GM18868 (cell line): Measurements from ENCODE around the gene SBF1.

Source experiments
- ATAC-seq: cut with Tn5 transposase; IDR thresholded peaks from one replicate; pipeline ENCODE4 v1.9.1; 2021; ENCODE audit warnings: mild to moderate bottlenecking, moderate library complexity; ENCODE audit not compliant: unreplicated experiment

SBF1 gene

DNA sequence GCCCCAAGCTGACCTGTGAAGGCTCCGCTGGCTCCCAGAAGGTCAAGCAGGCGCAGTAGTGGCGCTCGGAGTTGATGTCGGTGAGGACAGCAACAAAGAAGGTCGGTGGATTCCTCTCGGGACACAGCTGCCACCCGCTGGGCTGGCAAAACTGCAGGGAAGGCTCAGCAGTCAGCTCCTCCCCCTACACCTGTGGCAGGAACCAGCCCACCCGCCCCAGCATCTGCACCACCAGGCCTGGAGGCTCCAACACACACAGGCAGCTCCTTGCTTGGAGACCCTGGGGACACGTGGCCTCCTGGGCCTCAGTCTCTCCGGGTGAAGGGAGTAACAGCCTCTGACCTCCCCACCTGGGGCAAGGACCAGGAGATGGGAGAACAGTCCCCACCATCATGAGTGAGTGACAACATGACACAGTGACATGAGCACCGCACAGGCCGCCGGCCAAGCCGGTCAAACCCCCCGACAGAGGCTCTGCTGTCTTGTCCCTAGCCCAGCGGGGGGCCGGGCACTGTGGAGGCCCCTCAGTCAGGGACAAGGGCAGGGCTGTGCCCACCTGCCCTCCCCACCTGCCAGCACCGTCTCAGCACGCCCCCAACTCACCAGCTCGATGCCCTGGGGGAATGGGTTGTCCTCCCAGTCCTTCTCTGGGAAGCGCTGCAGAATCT is 6.9 kb downstream of the SBF1 start:
- no peak for ATAC-seq

DNA sequence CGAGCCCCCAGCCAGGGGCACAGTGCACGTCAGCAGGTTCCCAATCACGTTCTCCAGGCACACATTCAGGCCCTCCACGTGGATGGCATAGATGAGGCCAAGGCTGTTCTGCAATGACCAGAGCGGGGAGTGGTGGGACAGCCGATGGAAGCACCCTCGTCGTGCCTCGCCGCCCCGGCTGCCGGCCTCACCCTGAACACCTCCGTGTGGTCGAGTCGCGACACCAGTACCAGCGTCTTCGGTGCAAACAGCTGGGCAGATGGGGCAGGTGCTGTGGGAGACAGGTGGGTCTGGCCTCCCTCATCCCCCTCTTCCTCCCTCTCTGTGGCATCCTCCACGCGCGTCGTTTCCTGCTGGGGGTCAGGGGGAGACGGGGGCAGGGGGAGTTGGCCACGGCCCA is 7.5 kb downstream of the SBF1 start:
- no peak for ATAC-seq

DNA sequence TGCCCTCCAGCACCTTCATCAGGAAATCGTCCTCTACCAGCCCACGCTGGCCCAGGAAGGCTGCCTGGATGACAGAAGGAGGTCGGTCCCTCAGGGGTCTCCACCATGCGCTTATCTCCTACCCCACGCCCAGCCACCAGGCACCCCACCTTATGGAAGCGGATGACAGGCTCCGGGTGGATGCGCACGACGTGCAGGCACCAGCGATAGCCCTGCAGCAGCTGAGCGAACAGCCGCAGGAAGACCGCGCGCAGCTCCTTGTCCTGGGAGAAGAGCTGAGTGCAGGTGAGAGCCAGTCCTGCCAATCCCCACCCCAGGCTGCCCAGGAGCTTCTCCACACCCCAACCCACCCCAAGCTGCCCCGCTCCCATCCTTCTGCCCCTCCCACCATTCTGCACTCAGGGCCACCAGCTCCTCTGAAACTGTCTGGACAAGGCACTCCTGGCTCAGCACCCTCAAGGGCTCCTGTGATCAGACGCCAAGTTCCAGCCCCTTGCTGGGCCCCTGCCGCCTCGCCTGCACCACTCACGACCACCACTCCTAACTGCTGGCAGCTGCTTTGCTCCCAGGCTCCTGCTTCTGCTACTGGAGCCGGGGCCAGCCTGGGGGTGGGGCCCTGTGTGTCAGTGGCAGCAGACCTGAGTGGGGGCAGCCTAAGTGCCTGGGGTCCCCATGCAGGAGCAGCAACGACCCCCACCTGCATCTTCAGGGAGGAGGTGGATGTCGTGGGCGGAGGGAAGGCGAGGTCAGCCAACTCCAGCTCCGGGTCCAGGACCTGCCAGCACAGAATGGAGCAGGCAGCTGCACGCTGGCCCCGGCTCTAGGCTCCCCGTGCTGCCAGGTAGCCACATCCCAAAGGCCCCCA is 9.5 kb downstream of the SBF1 start:
- ATAC-seq = no peak

DNA sequence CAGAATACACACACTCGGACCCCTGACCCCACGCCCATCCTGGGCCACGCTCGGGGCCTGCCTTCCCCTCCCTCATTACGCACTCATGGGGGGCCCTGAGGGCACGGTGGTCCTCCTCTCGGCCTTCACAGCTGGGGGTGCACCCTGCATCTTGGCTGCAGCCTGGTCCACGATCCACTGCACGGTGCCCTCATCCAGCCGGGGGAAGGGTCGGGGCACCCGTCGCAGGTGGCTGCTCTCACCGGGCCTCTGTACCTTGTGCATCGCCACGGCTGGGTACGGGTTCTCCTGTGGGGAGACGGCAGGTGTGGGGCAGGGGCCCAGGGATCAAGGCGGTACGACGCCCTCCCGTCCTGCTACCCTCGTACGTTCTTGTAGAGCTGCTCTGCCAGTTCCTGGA is 10.4 kb downstream of the SBF1 start:
- ATAC-seq = no peak

DNA sequence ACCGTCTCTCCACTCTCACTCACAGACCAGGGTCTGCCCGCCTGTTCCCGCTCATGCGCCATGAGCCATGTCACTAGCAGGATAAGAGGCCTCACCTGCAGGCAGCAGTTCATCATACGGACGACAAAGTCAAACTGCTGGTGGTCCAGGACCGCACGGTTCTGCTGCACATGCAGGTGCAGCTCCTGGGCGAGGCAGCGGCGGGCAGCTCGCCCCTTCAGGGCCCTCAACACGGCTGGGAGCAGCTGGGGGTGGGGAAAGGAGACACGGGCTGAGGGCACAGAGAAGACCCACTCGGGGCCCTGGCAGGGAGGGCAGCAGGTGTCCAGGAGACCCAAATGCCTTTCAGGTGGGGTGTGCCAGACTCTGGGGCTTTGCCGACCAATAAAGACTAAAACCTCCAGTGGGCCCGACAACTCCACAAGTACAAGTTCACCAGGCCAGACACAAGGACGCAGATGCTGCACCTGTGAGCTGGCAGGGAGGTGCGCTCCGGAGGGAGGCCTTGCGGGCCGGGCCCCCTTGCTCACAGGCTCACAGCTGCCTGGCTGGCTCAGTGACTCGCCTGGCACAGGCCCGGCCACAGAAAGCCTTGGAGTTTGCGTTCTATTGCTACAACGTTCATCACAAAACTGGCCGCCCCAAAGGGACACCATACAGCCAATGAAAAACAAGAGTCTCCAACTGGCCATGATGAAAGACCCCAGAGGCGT is 11.5 kb downstream of the SBF1 start:
- no peak for ATAC-seq

DNA sequence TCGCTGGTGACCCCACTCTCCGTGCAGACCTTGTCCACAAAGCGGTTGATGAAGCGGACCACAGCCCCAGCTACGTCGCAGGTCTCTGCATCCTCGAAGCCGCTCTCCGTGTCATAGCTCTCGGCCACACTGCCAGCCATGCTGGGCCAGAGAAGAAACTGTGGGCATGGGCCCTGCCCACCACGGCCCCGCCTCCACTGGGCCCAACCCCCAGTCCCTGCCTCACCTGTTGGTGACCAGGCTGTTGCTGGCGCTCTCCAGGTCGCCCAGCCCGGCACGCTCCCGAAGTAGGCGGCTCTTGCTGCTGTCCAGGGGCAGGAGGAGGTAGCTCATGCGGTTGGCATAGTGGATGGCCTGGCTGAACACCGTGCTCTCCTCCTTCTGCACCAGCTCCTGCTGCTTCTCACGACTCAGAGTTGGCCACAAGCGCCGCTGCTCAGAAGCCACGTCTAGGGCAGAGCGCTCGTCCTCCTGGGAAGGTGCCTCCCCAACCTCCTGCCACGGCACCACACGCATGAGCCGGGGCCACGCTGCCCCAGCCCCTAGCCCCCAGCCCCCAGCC is 12.8 kb downstream of the SBF1 start:
- no peak for ATAC-seq

DNA sequence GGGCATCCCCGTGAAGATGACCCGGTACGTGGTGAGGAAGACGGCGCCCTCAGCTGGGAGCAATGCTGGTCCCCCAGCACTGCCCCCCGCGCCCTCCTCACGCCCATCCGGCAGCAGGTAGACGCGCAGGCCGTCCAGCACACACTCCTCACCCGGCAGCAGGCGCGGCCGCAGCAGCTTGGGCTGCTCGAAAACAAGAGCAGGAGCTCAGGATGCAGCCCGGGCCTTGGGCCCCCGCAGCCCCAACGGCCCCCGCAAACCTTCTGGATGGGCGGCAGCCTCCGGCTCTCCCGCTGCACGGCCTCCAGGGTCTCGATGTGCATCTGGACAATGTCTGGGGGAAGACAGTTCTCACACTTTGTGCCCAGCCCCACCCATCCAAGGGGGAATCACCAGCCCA is 13.3 kb downstream of the SBF1 start:
- no peak for ATAC-seq

DNA sequence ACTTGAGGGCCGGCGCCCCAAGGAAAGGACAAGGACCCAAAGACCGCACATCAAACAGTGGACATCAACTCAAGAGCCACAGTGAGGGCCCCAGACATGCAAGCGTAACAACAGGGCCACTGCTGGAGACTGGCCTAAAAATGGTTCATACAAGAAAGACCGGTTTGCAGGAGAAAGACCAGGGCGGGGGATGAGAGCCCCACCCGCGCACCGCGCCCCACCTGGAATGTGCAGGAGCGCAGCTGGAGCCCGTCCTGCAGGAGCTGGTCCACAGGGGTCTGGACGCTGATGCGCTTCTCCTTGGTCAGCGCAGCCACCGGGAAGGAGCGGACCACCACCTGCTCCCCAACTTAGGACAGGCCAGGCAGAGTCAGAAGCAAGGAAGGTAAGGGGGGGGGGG is 13.9 kb downstream of the SBF1 start:
- no peak for ATAC-seq

DNA sequence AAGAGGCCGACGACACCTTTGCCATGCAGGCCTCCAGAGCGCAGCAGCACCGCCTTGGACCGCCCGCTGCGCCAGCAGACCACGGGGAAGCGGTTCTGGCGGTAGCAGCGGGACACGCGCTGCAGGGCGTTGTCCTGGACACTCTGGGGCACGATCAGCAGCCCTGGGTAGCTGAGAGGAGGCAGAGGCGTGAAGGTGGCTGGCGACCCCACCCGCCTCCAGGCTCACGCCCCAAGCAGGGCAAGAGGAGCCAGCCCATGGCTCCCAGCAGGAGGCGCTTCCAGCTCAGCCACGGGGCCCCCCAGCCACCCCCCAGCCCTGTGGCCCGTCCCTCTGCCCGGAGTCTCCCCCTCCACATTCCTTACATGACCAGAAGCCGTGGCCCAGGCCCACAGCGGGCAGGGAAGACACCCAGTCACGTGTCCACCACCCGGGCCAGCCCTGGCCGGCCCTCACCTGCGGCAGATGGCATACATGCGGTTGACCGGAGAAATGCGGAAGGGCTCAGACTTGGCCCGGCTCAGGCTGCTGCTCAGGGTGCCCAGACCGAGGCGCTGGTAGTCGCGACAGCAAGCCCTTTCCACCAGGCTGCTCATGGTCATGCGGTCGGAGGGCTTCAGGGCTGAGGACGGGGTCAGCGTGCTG is 15.2 kb downstream of the SBF1 start:
- ATAC-seq = no peak

DNA sequence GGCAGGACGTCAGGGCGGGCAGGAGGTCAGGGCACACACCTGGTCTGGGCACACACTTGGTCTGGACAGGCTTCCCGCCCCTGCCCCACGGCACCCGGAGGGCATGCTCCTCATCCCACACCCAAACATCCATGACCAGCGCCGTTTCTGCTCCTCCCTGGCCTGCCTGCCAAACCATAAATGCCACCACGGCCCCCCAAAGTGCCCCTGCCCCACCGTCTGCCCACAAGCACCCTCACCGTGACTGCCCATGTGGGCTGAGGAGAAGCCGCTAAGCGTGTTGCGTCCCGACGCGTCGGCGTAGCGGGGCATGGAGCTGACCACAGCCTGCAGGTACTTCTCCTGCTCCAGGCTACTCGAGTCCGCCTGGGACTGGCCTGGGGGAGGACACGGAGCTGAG is 15.8 kb downstream of the SBF1 start:
- ATAC-seq = no peak

DNA sequence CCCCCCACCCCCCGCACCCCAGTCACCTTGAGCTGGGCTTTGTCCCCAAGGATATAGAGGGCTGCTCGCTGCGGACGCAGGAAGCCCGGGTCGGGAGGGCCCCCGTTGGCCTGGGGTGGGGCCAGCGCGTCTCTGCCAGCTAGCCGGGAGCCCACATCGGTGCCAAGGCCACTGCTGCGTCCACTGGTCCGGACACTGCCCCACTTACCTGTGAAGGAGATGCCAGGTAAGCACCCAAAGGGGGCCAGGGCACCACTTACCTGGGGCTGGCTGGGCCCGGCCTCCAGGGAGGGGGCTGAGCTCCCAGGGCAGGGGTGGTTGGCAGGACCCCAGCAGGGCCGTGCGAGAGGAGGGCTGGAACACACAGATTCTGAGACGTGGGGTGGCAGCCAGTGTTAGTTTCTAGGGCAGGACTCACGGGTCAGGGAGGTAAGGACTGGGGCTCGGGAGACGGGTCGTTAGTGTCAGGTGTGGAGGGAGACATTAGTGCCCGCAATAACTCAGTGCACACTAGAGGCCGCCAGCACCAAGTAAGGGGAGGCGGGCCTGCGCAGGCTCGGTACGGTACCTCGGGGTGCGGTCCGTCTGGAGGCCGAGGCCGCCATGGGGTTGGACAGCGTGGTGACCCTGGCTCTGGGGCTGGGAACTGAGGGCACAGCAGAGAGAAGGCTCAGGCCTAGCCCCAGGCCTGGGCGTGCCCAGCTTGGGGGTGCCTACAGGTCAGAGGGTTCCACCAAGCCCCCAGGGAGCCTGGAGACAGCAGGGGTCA is 18.2 kb downstream of the SBF1 start:
- ATAC-seq = no peak

DNA sequence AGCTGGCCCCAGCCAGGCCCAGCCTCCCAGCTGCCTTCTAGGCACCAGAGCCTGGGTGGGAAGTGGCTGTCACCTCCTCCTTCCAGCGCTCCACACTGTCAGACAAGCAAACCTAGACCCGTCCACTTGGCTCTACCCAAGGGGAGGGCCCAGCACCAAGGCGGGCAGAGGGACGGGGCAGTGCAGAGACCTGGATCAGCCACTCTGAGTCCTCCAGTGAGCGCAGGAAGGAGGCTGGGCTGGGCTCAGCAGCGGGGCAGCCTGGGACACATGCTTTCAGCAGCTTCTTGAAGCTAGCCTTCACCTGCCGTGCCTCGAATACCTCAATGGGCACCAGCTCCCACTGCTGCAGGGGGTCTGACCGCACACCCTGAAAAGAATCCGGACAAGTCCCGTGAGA is 18.8 kb downstream of the SBF1 start:
- ATAC-seq = no peak

DNA sequence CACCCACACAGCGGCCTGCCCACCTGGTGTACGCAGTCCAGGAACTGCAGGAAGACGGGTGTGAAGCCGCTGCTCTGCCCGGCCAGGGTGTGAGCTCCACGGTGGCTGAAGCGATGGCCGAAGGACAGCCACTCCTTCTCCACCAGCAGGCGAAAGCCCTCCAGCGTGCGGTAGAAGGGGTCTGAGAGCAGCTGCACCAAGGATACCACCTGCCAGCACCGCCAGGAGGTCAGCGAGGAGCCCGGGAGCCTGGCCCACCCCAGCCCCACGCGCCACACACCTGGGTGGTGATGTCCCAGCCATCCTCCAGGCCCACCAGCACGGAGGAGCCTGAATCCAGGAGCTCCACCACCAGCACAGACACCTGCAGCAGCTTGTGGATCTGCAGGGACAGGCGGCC is 19.6 kb downstream of the SBF1 start:
- ATAC-seq = no peak

DNA sequence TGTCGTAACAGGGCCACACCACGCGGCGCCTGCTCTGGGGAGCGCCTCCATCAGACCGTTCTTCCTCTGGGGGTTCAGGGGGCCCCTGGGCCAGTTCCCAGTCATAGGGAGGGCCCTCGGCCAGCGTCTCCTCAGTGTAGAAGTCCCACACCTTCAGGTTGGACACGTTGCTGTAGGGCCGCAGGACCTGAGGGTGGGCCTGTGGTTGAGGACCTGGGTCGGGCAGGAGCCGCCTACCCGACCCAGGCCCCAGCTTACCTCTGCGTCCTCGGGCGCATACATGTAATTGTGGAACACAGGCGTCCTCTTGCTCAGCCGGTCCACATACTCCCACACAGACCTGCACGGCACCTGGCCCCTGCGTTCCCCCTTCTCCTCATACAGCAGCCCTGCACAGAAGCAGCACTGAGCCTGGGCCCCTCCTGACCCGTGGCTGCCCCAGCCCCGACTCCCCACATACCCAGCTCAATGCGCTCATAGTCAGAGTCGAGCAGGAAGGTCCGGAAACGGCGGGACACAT is 20.2 kb downstream of the SBF1 start:
- ATAC-seq = no peak

DNA sequence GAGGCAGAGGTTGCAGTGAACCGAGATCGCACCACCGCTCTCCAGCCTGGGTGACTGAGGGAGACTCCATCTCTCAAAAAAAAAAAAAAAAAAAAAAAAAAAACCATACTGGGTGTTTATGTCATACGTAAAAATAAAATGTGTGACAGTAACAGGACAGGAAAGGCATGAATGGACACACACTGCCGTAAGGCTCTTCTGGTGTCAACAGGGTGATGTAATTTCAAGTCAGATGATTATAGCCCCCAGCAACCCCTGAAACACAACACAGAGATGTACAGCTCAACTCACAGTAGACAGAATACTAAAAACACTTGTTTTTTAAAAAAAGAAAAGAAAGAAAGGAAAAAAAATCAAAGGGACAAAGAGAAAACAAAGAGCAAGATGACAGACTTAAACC is 22.2 kb downstream of the SBF1 start:
- ATAC-seq = no peak

DNA sequence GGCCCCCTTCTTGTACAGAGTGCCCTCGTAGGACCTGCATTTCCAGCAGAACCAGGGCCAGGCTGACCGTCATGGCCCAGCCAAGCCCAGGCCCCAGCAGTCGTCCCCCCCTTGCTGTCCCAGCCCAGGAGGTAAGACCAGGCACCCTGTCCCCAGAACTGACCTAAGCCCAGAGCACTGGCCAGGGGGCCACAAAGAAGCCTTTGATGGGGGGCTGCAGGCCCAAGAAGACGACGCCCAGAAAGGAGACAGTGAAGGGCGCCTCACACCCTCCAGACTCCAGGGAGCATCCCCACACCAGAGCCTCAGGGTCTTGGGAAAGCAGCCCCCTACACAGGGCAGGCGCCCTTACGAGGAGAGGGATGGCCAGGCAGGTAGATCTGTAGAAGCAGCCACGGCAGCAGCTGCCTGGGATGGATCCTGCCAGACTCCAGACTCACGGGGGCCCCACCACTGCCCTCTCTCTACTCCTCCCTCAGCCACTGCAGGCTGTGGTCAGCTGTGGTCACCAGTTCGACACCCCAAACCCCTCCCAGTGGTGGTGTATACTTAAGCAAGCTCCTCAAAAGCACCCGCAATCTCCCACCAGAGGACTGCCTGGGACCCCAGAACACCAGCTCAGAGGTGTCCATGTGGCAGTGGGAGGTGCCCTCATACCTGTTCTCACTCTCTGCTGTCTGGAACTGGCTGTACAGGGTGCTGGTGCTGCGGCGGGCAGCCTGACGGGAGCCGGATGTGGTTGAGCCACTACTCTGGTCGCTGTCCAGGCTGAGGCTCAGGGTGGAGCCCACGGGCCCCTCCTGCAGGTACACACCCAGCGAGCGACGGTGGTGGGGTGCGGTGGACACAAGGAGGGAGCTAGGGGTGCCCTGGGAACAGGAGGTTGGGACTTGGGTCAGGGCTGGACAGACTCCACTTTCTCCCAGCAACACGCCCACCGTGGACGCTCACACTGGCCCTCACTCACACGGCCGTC is 27.0 kb downstream of the SBF1 start:
- ATAC-seq = no peak

DNA sequence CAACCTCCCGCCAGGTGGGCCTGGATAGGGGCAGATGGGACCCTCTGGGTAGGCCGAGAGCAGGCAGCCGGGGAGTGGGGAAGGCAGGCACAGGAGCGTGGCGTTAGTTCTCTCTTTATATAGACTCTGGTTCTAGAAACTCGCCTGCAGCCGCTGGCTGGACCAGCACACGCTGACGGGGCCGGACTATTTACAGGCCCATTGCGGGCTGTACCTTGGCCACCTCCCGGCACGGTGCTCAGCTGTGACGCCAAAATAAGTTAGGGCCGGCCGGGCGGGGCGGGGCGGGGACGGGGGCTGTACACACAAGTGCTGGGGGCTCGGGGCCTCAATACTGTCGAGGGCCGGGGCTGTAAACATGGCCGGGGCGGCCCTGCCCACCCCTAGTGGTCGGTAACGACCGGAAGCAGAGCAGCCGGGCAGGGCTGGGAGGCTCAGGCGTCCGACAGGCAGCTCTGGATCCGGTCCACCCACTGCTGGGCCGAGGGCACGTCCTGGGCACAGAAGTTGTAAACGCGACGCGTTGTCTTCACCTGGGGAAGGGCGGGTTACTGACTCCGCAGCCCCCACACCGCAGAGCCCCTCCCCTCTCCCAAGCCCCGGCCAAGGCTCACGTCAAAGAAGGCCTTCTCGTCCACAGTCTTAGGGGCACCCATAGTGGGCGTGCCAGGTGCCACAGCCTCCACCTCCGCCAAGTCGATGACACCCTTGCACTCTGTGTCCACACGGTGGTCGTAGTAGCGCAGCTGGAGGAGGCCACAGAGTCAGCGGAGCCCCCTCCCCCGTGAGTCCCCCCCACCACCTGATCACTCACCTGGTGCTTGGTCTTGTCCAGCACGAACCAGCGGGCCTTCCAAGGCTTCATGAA is 27.9 kb downstream of the SBF1 start:
- no peak for ATAC-seq
